HepG2 (cell line): Measurements from ENCODE around the gene PLD6. TPM values are rescaled to one million over a fixed set of nuclear protein-coding genes. Genes with fewer than 3 reads are reported as not detected.

Experiments
- AHR ChIP-seq: IDR thresholded peaks from 2 replicates; pipeline ENCODE4 v1.6.1; 2018; ENCODE audit warnings: missing genetic modification reagents, missing compliant biosample characterization
- HNF4G ChIP-seq, 2 experiments: sonication (generic) in 1 of 2; formaldehyde crosslinking in 1 of 2; IDR thresholded peaks; 2 replicates each; pipeline versions ENCODE4 v1.4.0 to v1.6.1; 2011 to 2020; ENCODE audit warnings: borderline replicate concordance in 2 of 2, low read depth in 2 of 2, mild to moderate bottlenecking in 2 of 2, low read length in 1 of 2, missing genetic modification reagents in 1 of 2, moderate library complexity in 1 of 2
- MTF2 ChIP-seq: sonication (generic); formaldehyde crosslinking; IDR thresholded peaks from 2 replicates; pipeline ENCODE4 v1.5.0; 2020; ENCODE audit warnings: missing genetic modification reagents, borderline replicate concordance
- NAIF1 ChIP-seq: sonication (generic); formaldehyde crosslinking; IDR thresholded peaks from 2 replicates; pipeline ENCODE4 v1.5.0; 2020; ENCODE audit warnings: mild to moderate bottlenecking, missing genetic modification reagents, borderline replicate concordance
- PATZ1 ChIP-seq: sonication (generic); formaldehyde crosslinking; IDR thresholded peaks from 2 replicates; pipeline ENCODE4 v1.4.0; 2020; ENCODE audit warnings: missing genetic modification reagents
- PREB ChIP-seq: sonication (generic); formaldehyde crosslinking; IDR thresholded peaks from 2 replicates; pipeline ENCODE4 v1.4.0; 2020; ENCODE audit warnings: missing genetic modification reagents
- SAP130 ChIP-seq: IDR thresholded peaks from 2 replicates; pipeline ENCODE4 v1.6.1; 2016; ENCODE audit warnings: low read depth
- SMAD1 ChIP-seq: sonication (generic); formaldehyde crosslinking; IDR thresholded peaks from 2 replicates; pipeline ENCODE4 v1.4.0; 2020; ENCODE audit warnings: missing genetic modification reagents, low read depth, mild to moderate bottlenecking, borderline replicate concordance
- TEAD3 ChIP-seq: optimal IDR thresholded peaks from 2 replicates; pipeline ENCODE3; 2016; ENCODE audit warnings: borderline replicate concordance
- YEATS2 ChIP-seq: sonication (generic); formaldehyde crosslinking; IDR thresholded peaks from 2 replicates; pipeline ENCODE4 v1.4.0; 2020; ENCODE audit warnings: missing genetic modification reagents, borderline replicate concordance
- ZBTB7B ChIP-seq: sonication (generic); formaldehyde crosslinking; IDR thresholded peaks from 2 replicates; pipeline ENCODE4 v1.4.0; 2020; ENCODE audit warnings: missing genetic modification reagents
- ZC3H13 ChIP-seq: sonication (generic); formaldehyde crosslinking; IDR thresholded peaks from 2 replicates; pipeline ENCODE4 v1.8.1; 2023; ENCODE audit warnings: mild to moderate bottlenecking, missing genetic modification reagents, moderate library complexity
- ZNF101 ChIP-seq: sonication (generic); formaldehyde crosslinking; IDR thresholded peaks from 2 replicates; pipeline ENCODE4 v1.4.0; 2020; ENCODE audit warnings: mild to moderate bottlenecking, low read depth, missing genetic modification reagents, borderline replicate concordance
- ZNF232 ChIP-seq: sonication (generic); formaldehyde crosslinking; IDR thresholded peaks from 2 replicates; pipeline ENCODE4 v1.4.0; 2020; ENCODE audit warnings: missing genetic modification reagents, borderline replicate concordance
- ZNF354B ChIP-seq: sonication (generic); formaldehyde crosslinking; IDR thresholded peaks from 2 replicates; pipeline ENCODE4 v1.8.0; 2022; ENCODE audit warnings: mild to moderate bottlenecking, missing genetic modification reagents
- ZNF691 ChIP-seq: sonication (generic); formaldehyde crosslinking; IDR thresholded peaks from 2 replicates; pipeline ENCODE4 v1.4.0; 2020; ENCODE audit warnings: missing genetic modification reagents, low read depth, mild to moderate bottlenecking, borderline replicate concordance
- ZNF777 ChIP-seq: sonication (generic); formaldehyde crosslinking; IDR thresholded peaks from 2 replicates; pipeline ENCODE4 v1.4.0; 2020; ENCODE audit warnings: missing genetic modification reagents
- ZNF800 ChIP-seq: sonication (generic); formaldehyde crosslinking; IDR thresholded peaks from 2 replicates; pipeline ENCODE4 v1.4.0; 2020; ENCODE audit warnings: missing genetic modification reagents
- ZNF850 ChIP-seq: sonication (generic); formaldehyde crosslinking; conservative IDR thresholded peaks from 2 replicates; pipeline ENCODE4 v1.9.0; 2021; ENCODE audit warnings: mild to moderate bottlenecking, missing genetic modification reagents
- ZSCAN30 ChIP-seq: sonication (generic); formaldehyde crosslinking; IDR thresholded peaks from 2 replicates; pipeline ENCODE4 v1.5.0; 2020; ENCODE audit warnings: mild to moderate bottlenecking, missing genetic modification reagents
- polyA plus RNA-seq, 8 experiments: library from polyadenylated mRNA; depleted of rRNA in 3 of 8; stranded (reverse) in 7 of 8; unstranded in 1 of 8; fragments of >200 nt; fragmentation: Illumina TruSeq in 4 of 8; extraction: Trizol in 4 of 8; gene quantifications; 2 replicates each; pipeline versions ENCODE4 v1.2.1 to v1.2.3, GENCODE V29; 2011 to 2016; ENCODE audit warnings: low read depth in 4 of 8, missing spikeins in 1 of 8, mixed read lengths in 1 of 8; ENCODE audit not compliant: insufficient read depth in 1 of 8
- total RNA-seq, 5 experiments: library from RNA; depleted of rRNA; stranded (reverse); fragments of >200 nt; fragmentation: Illumina TruSeq; extraction: Trizol; gene quantifications; 2 replicates each; pipeline ENCODE4 v1.2.3, GENCODE V29; 2016; ENCODE audit warnings: low read depth in 1 of 5

The PLD6 gene
- total and polyA plus RNA-seq, 2 of the 13 experiments (the other 11 are each of a cell fraction or from before 2014, with no cell fraction given): 5.2 to 11.4 TPM

- no peak for TF ChIP-seq MTF2 (CRISPR knock-in tag)
- peak; percentile 8 for TF ChIP-seq ZNF232 (CRISPR knock-in tag)
- peak; percentile 11; the same call in 1 of the 2 replicates for TF ChIP-seq PATZ1 (CRISPR knock-in tag)
- peak; percentile 67; the same call in 1 of the 2 replicates for TF ChIP-seq NAIF1
- TF ChIP-seq ZNF800 (CRISPR knock-in tag): peak; percentile 69; the same call in 1 of the 2 replicates
- TF ChIP-seq ZNF777 (CRISPR knock-in tag): peak; percentile 82
- no peak for TF ChIP-seq YEATS2 (CRISPR knock-in tag)
- 0 out of 2 replicates have a peak, but pooled peaks have one; percentile 9 for TF ChIP-seq ZNF101
- TF ChIP-seq ZC3H13 (CRISPR knock-in tag): peak; percentile 20; the same call in 1 of the 2 replicates
- TF ChIP-seq SAP130 (CRISPR knock-in tag): peak; percentile 61; the same call in 1 of the 2 replicates
- 0 out of 2 replicates have a peak, but pooled peaks have one; percentile 23 for TF ChIP-seq AHR (CRISPR knock-in tag)
- TF ChIP-seq ZBTB7B (CRISPR knock-in tag): peak; percentile 63; the same call in 1 of the 2 replicates
- peak; percentile 45; the same call in 1 of the 2 replicates for TF ChIP-seq ZSCAN30 (CRISPR knock-in tag)
- 0 out of 2 replicates have a peak, but pooled peaks have one; percentile 22 for TF ChIP-seq SMAD1 (CRISPR knock-in tag)
- TF ChIP-seq ZNF850: peak; percentile 92
- no peak for TF ChIP-seq HNF4G (IDR thresholded peaks at IDR 0.05; ENCODE audit: borderline replicate concordance, low read depth, low read length)
- TF ChIP-seq HNF4G (CRISPR knock-in tag; IDR thresholded peaks at IDR 0.05; ENCODE audit: borderline replicate concordance, low read depth): no peak
- 0 out of 2 replicates have a peak, but pooled peaks have one; percentile 55 for TF ChIP-seq PREB
- peak; percentile 11 for TF ChIP-seq TEAD3 (CRISPR knock-in tag)
- TF ChIP-seq ZNF691 (CRISPR knock-in tag): peak; percentile 3; the same call in 1 of the 2 replicates
- 0 out of 2 replicates have a peak, but pooled peaks have one; percentile 33 for TF ChIP-seq ZNF354B (CRISPR knock-in tag)
These were observed 587 bp downstream of the PLD6 start (continued) for GRCh38 chr17:17205368-17206123.
